ENCODE results near the gene MSL3.

DNA sequence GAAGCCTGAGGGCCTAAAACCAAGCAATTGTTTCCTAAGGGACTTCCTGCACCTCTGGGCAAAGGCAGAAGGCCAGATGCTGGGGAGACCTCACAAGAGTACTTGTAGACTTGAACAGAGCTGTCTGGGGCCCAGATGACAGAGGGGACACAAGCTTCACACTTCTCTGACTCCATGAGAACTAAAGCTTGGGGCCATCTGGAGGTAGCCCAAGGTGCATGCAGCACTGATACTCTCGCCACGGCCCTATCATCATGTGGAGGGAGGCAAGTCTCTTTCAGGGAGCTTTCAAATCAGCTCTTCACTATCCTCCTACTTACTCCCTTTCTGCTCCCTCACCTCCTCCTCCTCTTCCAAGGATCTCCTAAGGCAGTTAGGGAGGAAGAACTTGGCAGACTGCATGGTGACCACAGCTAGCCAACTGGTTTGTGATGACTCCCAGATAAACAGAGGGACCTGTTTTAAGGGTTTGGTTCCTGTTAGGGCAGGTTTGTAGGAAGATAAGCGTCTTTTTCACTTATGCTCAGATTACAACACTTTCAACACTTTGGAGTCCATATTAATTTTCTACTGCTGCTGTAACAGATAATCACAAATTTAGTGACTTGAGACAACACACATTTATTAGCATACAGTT is 23.8 kb downstream of the MSL3 start:
- TF ChIP-seq POLR2AphosphoS5 (IDR thresholded peaks at IDR 0.05; ENCODE audit: low read depth, low read length), result no peak
- TF ChIP-seq, protein P1, sequence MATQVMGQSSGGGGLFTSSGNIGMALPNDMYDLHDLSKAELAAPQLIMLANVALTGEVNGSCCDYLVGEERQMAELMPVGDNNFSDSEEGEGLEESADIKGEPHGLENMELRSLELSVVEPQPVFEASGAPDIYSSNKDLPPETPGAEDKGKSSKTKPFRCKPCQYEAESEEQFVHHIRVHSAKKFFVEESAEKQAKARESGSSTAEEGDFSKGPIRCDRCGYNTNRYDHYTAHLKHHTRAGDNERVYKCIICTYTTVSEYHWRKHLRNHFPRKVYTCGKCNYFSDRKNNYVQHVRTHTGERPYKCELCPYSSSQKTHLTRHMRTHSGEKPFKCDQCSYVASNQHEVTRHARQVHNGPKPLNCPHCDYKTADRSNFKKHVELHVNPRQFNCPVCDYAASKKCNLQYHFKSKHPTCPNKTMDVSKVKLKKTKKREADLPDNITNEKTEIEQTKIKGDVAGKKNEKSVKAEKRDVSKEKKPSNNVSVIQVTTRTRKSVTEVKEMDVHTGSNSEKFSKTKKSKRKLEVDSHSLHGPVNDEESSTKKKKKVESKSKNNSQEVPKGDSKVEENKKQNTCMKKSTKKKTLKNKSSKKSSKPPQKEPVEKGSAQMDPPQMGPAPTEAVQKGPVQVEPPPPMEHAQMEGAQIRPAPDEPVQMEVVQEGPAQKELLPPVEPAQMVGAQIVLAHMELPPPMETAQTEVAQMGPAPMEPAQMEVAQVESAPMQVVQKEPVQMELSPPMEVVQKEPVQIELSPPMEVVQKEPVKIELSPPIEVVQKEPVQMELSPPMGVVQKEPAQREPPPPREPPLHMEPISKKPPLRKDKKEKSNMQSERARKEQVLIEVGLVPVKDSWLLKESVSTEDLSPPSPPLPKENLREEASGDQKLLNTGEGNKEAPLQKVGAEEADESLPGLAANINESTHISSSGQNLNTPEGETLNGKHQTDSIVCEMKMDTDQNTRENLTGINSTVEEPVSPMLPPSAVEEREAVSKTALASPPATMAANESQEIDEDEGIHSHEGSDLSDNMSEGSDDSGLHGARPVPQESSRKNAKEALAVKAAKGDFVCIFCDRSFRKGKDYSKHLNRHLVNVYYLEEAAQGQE (IDR thresholded peaks at IDR 0.05; ENCODE audit: insufficient read depth in 1 of 2, low read depth in 2 of 2, low read length in 2 of 2), result no peak
- TF ChIP-seq SIN3A (IDR thresholded peaks at IDR 0.05; ENCODE audit: borderline replicate concordance, insufficient read depth, low read length), result no peak
- no peak for TF ChIP-seq TAF1 (IDR thresholded peaks at IDR 0.05; ENCODE audit: borderline replicate concordance, insufficient read depth, low read length)
- no peak for TF ChIP-seq FOXP2 (optimal IDR thresholded peaks at IDR 0.05; ENCODE audit: borderline replicate concordance, extremely low read depth, extremely low read length, insufficient read depth)

All from PFSK-1 (cell line).